B cell (primary cell): ENCODE data around the gene PLBD2.

Experiments used
- CTCF ChIP-seq: fragments of 200-600 bp; IDR thresholded peaks from one replicate; pipeline ENCODE4 v1.8.0; 2022; ENCODE audit warnings: antibody characterized with exemption, mild to moderate bottlenecking
- EZH2 ChIP-seq: IDR thresholded peaks from 2 replicates; pipeline ENCODE4 v1.6.1; 2012; ENCODE audit warnings: borderline replicate concordance, low read depth, mild to moderate bottlenecking, moderate library complexity, low read length; ENCODE audit not compliant: insufficient read depth, poor library complexity, severe bottlenecking

GRCh38 chr12:113418213-113418879 lies 60.0 kb downstream of the PLBD2 start:
- TF ChIP-seq CTCF (no peak), EZH2 (no peak)
